Posterior cingulate gyrus (tissue), 11 donors: ENCODE measurements around the gene AMPH.

Source experiments
- DNase-seq, 10 donors: peaks; one replicate each; pipeline versions ENCODE4 v3.0.0 to v3.0.0-alpha.2; 2020 to 2021; ENCODE audit warnings: mixed read lengths in 3 of 10
- intact Hi-C: fragments of 100-400 bp; cut with DNase I; formaldehyde crosslinking; loops from one replicate; pipeline ENCODE4 v1.15.1; 2023

AMPH gene

GRCh38 chr7:38477333-38477732 is 153.8 kb downstream of the AMPH start:
- DNase-seq = no peak
- intact Hi-C loops = no loop called here

- intact Hi-C loops = no loop called here
Observed at GRCh38 chr7:38476764-38477163, 154.4 kb downstream of the AMPH start.

GRCh38 chr7:38465956-38466355 is 165.2 kb downstream of the AMPH start:
- DNase-seq = no peak
- intact Hi-C loops = no loop called here

More at GRCh38 chr7:38476764-38477163, 154.4 kb downstream of the AMPH start:
- DNase-seq = no peak

- intact Hi-C loops = no loop called here
- DNase-seq = peak; percentile 21 to 94 (median 66)
Observed at GRCh38 chr7:38463277-38464225, 167.6 kb downstream of the AMPH start.

- intact Hi-C loops = no loop called here
Observed at GRCh38 chr7:38462819-38463218, 168.4 kb downstream of the AMPH start.

GRCh38 chr7:38461887-38462286 is 169.3 kb downstream of the AMPH start:
- intact Hi-C loops = no loop called here
- DNase-seq = no peak

More at GRCh38 chr7:38462819-38463218, 168.4 kb downstream of the AMPH start:
- DNase-seq = peak in 2 of 10 donors; percentile 67 to 69

GRCh38 chr7:38453826-38454225 is 177.3 kb downstream of the AMPH start:
- intact Hi-C loops = no loop called here
- DNase-seq = no peak

GRCh38 chr7:38453168-38453567 is 178.0 kb downstream of the AMPH start:
- DNase-seq = no peak
- intact Hi-C loops = no loop called here

- intact Hi-C loops = no loop called here
- DNase-seq = no peak
Observed at GRCh38 chr7:38452681-38453108, 178.5 kb downstream of the AMPH start.

GRCh38 chr7:38451840-38452239 is 179.3 kb downstream of the AMPH start:
- no peak for DNase-seq
- intact Hi-C loops = no loop called here

GRCh38 chr7:38448584-38449234 is 182.5 kb downstream of the AMPH start:
- no peak for DNase-seq
- intact Hi-C loops = no loop called here

- DNase-seq = no peak
- intact Hi-C loops = no loop called here
Observed at GRCh38 chr7:38448054-38448453, 183.1 kb downstream of the AMPH start.

GRCh38 chr7:38438970-38439369 is 192.2 kb downstream of the AMPH start:
- DNase-seq = no peak
- intact Hi-C loops = no loop called here

GRCh38 chr7:38432671-38433070 is 198.5 kb downstream of the AMPH start:
- intact Hi-C loops = no loop called here
- no peak for DNase-seq

GRCh38 chr7:38432080-38432479 is 199.1 kb downstream of the AMPH start:
- no peak for DNase-seq
- intact Hi-C loops = no loop called here

- intact Hi-C loops = no loop called here
- peak in 1 of 10 donors; percentile 81 for DNase-seq
Observed at GRCh38 chr7:38429057-38429456, 202.1 kb downstream of the AMPH start.

GRCh38 chr7:38428041-38428440 is 203.1 kb downstream of the AMPH start:
- no peak for DNase-seq
- intact Hi-C loops = no loop called here

GRCh38 chr7:38427279-38427955 is 203.8 kb downstream of the AMPH start:
- intact Hi-C loops = no loop called here
- no peak for DNase-seq

- no peak for DNase-seq
- intact Hi-C loops = no loop called here
Observed at GRCh38 chr7:38425509-38425908, 205.7 kb downstream of the AMPH start.

- no peak for DNase-seq
- intact Hi-C loops = no loop called here
Observed at GRCh38 chr7:38424750-38425463, 206.3 kb downstream of the AMPH start.
